Activated T-helper 1 cell treated with anti-CD3 and anti-CD28 coated beads, Interleukin-12 subunit alpha, Interleukin-12 subunit beta, Interleukin-2, Interleukin-4 antibody, amounts not matched to agents 30 ng/mL and 10 ng/mL and 1 ng/mL, durations not matched to agents 14 hours and 24 hours and 36 hours (primary cell): Measurements from ENCODE around the gene PPP1R14C. TPM values are rescaled to one million over a fixed set of nuclear protein-coding genes. Genes with fewer than 3 reads are reported as not detected.

ENCODE experiments used
- DNase-seq: peaks from one replicate; pipeline ENCODE4 v3.0.0; 2021; ENCODE audit warnings: low spot score
- H3K27ac Mint-ChIP-seq: one replicate; pipeline ENCODE4 v1.8.0; 2021; ENCODE audit warnings: mild to moderate bottlenecking, mixed read lengths
- H3K27me3 Mint-ChIP-seq: one replicate; pipeline ENCODE4 v1.8.0; 2022; ENCODE audit warnings: mild to moderate bottlenecking, moderate library complexity, mixed read lengths; ENCODE audit not compliant: insufficient read depth
- H3K36me3 Mint-ChIP-seq: one replicate; pipeline ENCODE4 v1.8.0; 2021; ENCODE audit warnings: low read depth, mixed read lengths
- H3K4me1 Mint-ChIP-seq: one replicate; pipeline ENCODE4 v1.8.0; 2021; ENCODE audit warnings: low read depth, mixed read lengths
- H3K4me3 Mint-ChIP-seq: one replicate; pipeline ENCODE4 v1.8.0; 2021; ENCODE audit warnings: mild to moderate bottlenecking, moderate library complexity, mixed read lengths
- H3K9me3 Mint-ChIP-seq: one replicate; pipeline ENCODE4 v1.8.0; 2021; ENCODE audit warnings: mixed read lengths
- intact Hi-C: fragments of 100-400 bp; cut with micrococcal nuclease; formaldehyde crosslinking; loops from one replicate; pipeline ENCODE4 v1.15.1; 2024
- total RNA-seq: library from RNA; stranded (reverse); gene quantifications from 2 replicates; pipeline ENCODE4 v1.2.3, GENCODE V29; 2022

The PPP1R14C gene
- total RNA-seq, 1 donor from 2014 or later: not detected

- no peak for DNase-seq
- no peaks in the 10 kb centered on the region for H3K36me3 Mint-ChIP-seq
- peaks cover 6% of the 10 kb centered on the region for H3K27me3 Mint-ChIP-seq
- intact Hi-C loops: no loop called here
- no peak overlapping the region for H3K27ac Mint-ChIP-seq
- H3K4me3 Mint-ChIP-seq: no peak overlapping the region
- H3K9me3 Mint-ChIP-seq: no peaks in the 10 kb centered on the region
- peaks cover 4% of the 10 kb centered on the region for H3K4me1 Mint-ChIP-seq
These were observed 130.1 kb downstream of the PPP1R14C start for GRCh38 chr6:150272976-150273315.

GRCh38 chr6:150273457-150274309, 130.8 kb downstream of the PPP1R14C start:
- H3K4me1 Mint-ChIP-seq: peaks cover 4% of the 10 kb centered on the region
- peaks cover 5% of the 10 kb centered on the region for H3K27me3 Mint-ChIP-seq
- no peak overlapping the region for H3K4me3 Mint-ChIP-seq
- intact Hi-C loops: no loop called here
- H3K27ac Mint-ChIP-seq: no peak overlapping the region
- H3K9me3 Mint-ChIP-seq: no peaks in the 10 kb centered on the region
- no peak for DNase-seq
- no peaks in the 10 kb centered on the region for H3K36me3 Mint-ChIP-seq

GRCh38 chr6:150275489-150275888, 132.6 kb downstream of the PPP1R14C start:
- Mint-ChIP-seq H3K36me3 (no peaks in the 10 kb centered on the region), H3K27me3 (peaks cover 13% of the 10 kb centered on the region), H3K27ac (no peak overlapping the region), H3K9me3 (no peaks in the 10 kb centered on the region), H3K4me1 (no peaks in the 10 kb centered on the region), H3K4me3 (no peak overlapping the region)
- intact Hi-C loops: no loop called here
- no peak for DNase-seq

GRCh38 chr6:150276168-150276936, 133.5 kb downstream of the PPP1R14C start:
- Mint-ChIP-seq H3K27me3 (peaks cover 13% of the 10 kb centered on the region), H3K27ac (no peak overlapping the region), H3K4me1 (no peaks in the 10 kb centered on the region), H3K36me3 (no peaks in the 10 kb centered on the region), H3K9me3 (no peaks in the 10 kb centered on the region), H3K4me3 (no peak overlapping the region)
- intact Hi-C loops: no loop called here
- DNase-seq: no peak

- Mint-ChIP-seq H3K27ac (no peak overlapping the region), H3K4me1 (no peaks in the 10 kb centered on the region), H3K36me3 (no peaks in the 10 kb centered on the region), H3K9me3 (no peaks in the 10 kb centered on the region), H3K27me3 (peaks cover 16% of the 10 kb centered on the region), H3K4me3 (no peak overlapping the region)
- no peak for DNase-seq
- intact Hi-C loops: no loop called here
These were observed 134.3 kb downstream of the PPP1R14C start for GRCh38 chr6:150276937-150277742.

- no peak for DNase-seq
- H3K27ac Mint-ChIP-seq: no peak overlapping the region
- intact Hi-C loops: no loop called here
- H3K9me3 Mint-ChIP-seq: no peaks in the 10 kb centered on the region
- no peaks in the 10 kb centered on the region for H3K36me3 Mint-ChIP-seq
- H3K4me3 Mint-ChIP-seq: no peak overlapping the region
- H3K27me3 Mint-ChIP-seq: peaks cover 21% of the 10 kb centered on the region
- H3K4me1 Mint-ChIP-seq: no peaks in the 10 kb centered on the region
These were observed 136.7 kb downstream of the PPP1R14C start for GRCh38 chr6:150279533-150279932.

GRCh38 chr6:150280703-150281102, 137.9 kb downstream of the PPP1R14C start:
- no peaks in the 10 kb centered on the region for H3K36me3 Mint-ChIP-seq
- H3K4me1 Mint-ChIP-seq: no peaks in the 10 kb centered on the region
- H3K4me3 Mint-ChIP-seq: no peak overlapping the region
- H3K9me3 Mint-ChIP-seq: no peaks in the 10 kb centered on the region
- H3K27ac Mint-ChIP-seq: no peak overlapping the region
- no peak for DNase-seq
- peaks cover 21% of the 10 kb centered on the region for H3K27me3 Mint-ChIP-seq
- intact Hi-C loops: no loop called here

- intact Hi-C loops: no loop called here
- DNase-seq: no peak
- H3K36me3 Mint-ChIP-seq: no peaks in the 10 kb centered on the region
- H3K4me3 Mint-ChIP-seq: no peak overlapping the region
- H3K4me1 Mint-ChIP-seq: no peaks in the 10 kb centered on the region
- peaks cover 22% of the 10 kb centered on the region for H3K27me3 Mint-ChIP-seq
- no peak overlapping the region for H3K27ac Mint-ChIP-seq
- H3K9me3 Mint-ChIP-seq: no peaks in the 10 kb centered on the region
These were observed 138.9 kb downstream of the PPP1R14C start for GRCh38 chr6:150281767-150282166.

- Mint-ChIP-seq H3K4me3 (no peak overlapping the region), H3K27me3 (peaks cover 22% of the 10 kb centered on the region), H3K4me1 (no peaks in the 10 kb centered on the region), H3K9me3 (no peaks in the 10 kb centered on the region), H3K36me3 (no peaks in the 10 kb centered on the region), H3K27ac (no peak overlapping the region)
- DNase-seq: no peak
- intact Hi-C loops: no loop called here
These were observed 140.0 kb downstream of the PPP1R14C start for GRCh38 chr6:150282806-150283205.

GRCh38 chr6:150286460-150286859, 143.6 kb downstream of the PPP1R14C start:
- H3K27me3 Mint-ChIP-seq: peaks cover 13% of the 10 kb centered on the region
- DNase-seq: no peak
- no peak overlapping the region for H3K4me3 Mint-ChIP-seq
- no peaks in the 10 kb centered on the region for H3K4me1 Mint-ChIP-seq
- H3K9me3 Mint-ChIP-seq: no peaks in the 10 kb centered on the region
- H3K27ac Mint-ChIP-seq: no peak overlapping the region
- H3K36me3 Mint-ChIP-seq: no peaks in the 10 kb centered on the region
- intact Hi-C loops: no loop called here

GRCh38 chr6:150286912-150287311, 144.1 kb downstream of the PPP1R14C start:
- no peak overlapping the region for H3K4me3 Mint-ChIP-seq
- intact Hi-C loops: no loop called here
- DNase-seq: no peak
- H3K27ac Mint-ChIP-seq: no peak overlapping the region
- no peaks in the 10 kb centered on the region for H3K36me3 Mint-ChIP-seq
- H3K4me1 Mint-ChIP-seq: no peaks in the 10 kb centered on the region
- no peaks in the 10 kb centered on the region for H3K9me3 Mint-ChIP-seq
- peaks cover 12% of the 10 kb centered on the region for H3K27me3 Mint-ChIP-seq

- no peak overlapping the region for H3K27ac Mint-ChIP-seq
- peaks cover 5% of the 10 kb centered on the region for H3K27me3 Mint-ChIP-seq
- H3K9me3 Mint-ChIP-seq: no peaks in the 10 kb centered on the region
- no peaks in the 10 kb centered on the region for H3K4me1 Mint-ChIP-seq
- no peaks in the 10 kb centered on the region for H3K36me3 Mint-ChIP-seq
- DNase-seq: no peak
- intact Hi-C loops: no loop called here
- no peak overlapping the region for H3K4me3 Mint-ChIP-seq
These were observed 145.6 kb downstream of the PPP1R14C start for GRCh38 chr6:150288456-150288855.
